Mesodermal cell (in vitro differentiated cells): ENCODE measurements around the gene HINT1.

Experiments used
- H3K27ac ChIP-seq: 2 replicates; pipeline ENCODE4 v1.7.0; 2013; ENCODE audit warnings: mild to moderate bottlenecking, low read depth, low read length, moderate library complexity; ENCODE audit not compliant: severe bottlenecking
- H3K36me3 ChIP-seq: 2 replicates; pipeline ENCODE4 v1.7.1; 2013; ENCODE audit warnings: mild to moderate bottlenecking, low read length, moderate library complexity; ENCODE audit not compliant: control insufficient read depth, insufficient read depth
- H3K4me1 ChIP-seq: one replicate; pipeline ENCODE4 v1.7.1; 2013; ENCODE audit warnings: mild to moderate bottlenecking, low read length; ENCODE audit not compliant: insufficient read depth, control insufficient read depth, poor library complexity, severe bottlenecking
- H3K4me3 ChIP-seq: 2 replicates; pipeline ENCODE4 v1.7.0; 2013; ENCODE audit warnings: low read length, control low read depth, mild to moderate bottlenecking; ENCODE audit not compliant: insufficient read depth, poor library complexity, severe bottlenecking; ENCODE audit errors: extremely low read depth
- H3K9me3 ChIP-seq: 2 replicates; pipeline ENCODE4 v1.7.1; 2013; ENCODE audit warnings: mild to moderate bottlenecking, low read length, moderate library complexity; ENCODE audit not compliant: control insufficient read depth
- WGBS, 2 experiments: methylation state at CpG; one replicate each; pipeline ENCODE4 v1.1.5; 2013; ENCODE audit warnings: missing lambda C conversion rate in 2 of 2; ENCODE audit not compliant: insufficient coverage in 2 of 2; 5-methylcytosine and 5-hydroxymethylcytosine counted together

Gene HINT1

DNA sequence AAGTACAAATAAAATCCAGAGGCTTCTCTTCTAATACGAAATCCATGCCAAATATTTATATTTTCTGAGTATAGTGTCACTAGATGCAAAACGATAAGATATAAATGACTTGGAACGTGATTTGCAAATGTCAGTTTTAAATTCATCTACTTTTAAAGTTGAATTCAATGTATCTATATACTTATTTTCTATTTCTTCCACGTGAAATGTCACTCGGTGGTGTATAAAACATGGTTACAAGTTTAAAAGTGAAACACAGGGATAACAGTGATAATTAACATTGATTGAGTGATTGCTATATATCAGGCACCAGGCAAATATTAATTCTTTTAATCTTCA lies 54.8 kb downstream of the HINT1 start:
- Histone ChIP-seq H3K36me3 (no peaks in the 10 kb centered on the region), H3K4me1 (no peaks in the 10 kb centered on the region), H3K4me3 (no peak overlapping the region), H3K27ac (no peak overlapping the region), H3K9me3 (no peaks in the 10 kb centered on the region)
- WGBS, 2 experiments = no CpG with 5 or more reads among the region's 5 CpGs

DNA sequence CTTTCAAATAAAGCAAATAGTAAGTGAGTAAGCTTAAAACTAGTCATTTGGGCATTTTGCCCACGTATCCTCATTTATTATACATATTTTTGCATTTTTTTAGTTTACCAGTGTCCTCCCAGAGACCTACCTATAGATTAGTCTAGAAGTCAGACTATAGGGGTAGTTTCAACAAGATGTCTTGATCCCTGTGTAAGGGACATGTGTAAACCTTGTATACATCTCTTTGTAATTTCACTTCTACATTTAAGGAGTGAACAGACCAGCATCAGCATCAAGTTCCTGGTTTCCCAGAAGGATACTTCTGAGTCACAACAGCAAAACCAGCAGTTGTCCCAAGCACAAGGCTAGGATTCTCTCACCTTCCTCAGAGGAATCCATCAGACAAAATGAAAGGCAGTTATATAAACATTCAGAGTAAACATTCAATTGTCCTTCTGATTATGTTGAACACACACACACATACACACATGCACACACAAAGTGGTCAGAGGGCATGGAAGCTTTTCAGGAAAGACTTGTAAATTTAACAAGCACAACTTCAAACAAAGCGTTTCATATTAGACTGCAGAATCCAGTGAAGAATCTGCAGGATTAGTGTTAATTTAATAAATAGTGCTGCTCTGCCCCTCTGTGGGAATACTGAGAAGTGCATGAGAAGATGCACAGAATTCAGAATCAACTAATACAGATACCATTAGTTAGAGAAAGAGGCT lies 55.4 kb downstream of the HINT1 start:
- no peaks in the 10 kb centered on the region for H3K9me3 ChIP-seq
- no peak overlapping the region for H3K4me3 ChIP-seq
- no peaks in the 10 kb centered on the region for H3K4me1 ChIP-seq
- no peaks in the 10 kb centered on the region for H3K36me3 ChIP-seq
- no CpG with 5 or more reads among the region's 2 CpGs for WGBS, 2 experiments
- no peak overlapping the region for H3K27ac ChIP-seq
